GM23248 (cell line): Measurements from ENCODE around the gene SLC29A2. TPM values are rescaled to one million over a fixed set of nuclear protein-coding genes. Genes with fewer than 3 reads are reported as not detected.
"Not testable (repeated sequence)": the region's sequence is repeated elsewhere in the genome, so short reads cannot be mapped to it uniquely, and the experiment has no call there.

Source experiments
- DNase-seq: peaks from one replicate; pipeline ENCODE4 v3.0.0-alpha.2; 2015
- H2AFZ ChIP-seq: fragments of 200-600 bp; sonication (generic); 2 replicates; pipeline ENCODE4 v1.6.1; 2016; ENCODE audit warnings: antibody characterized with exemption
- H3F3A ChIP-seq: fragments of 200-600 bp; sonication (generic); 2 replicates; pipeline ENCODE4 v1.6.1; 2016; ENCODE audit warnings: mild to moderate bottlenecking, antibody characterized with exemption, mixed run types; ENCODE audit not compliant: insufficient read depth
- H3K27ac ChIP-seq: fragments of 200-600 bp; sonication (generic); 2 replicates; pipeline ENCODE4 v1.5.1; 2016; ENCODE audit warnings: mild to moderate bottlenecking
- H3K27me3 ChIP-seq: fragments of 200-600 bp; sonication (generic); replicated peaks from 2 replicates; pipeline ENCODE4 v1.6.1; 2016; ENCODE audit warnings: mild to moderate bottlenecking; ENCODE audit not compliant: insufficient read depth
- H3K36me3 ChIP-seq: fragments of 200-600 bp; sonication (generic); 2 replicates; pipeline ENCODE4 v1.6.1; 2016; ENCODE audit warnings: low read depth, mild to moderate bottlenecking
- H3K4me1 ChIP-seq: fragments of 200-600 bp; sonication (generic); 2 replicates; pipeline ENCODE4 v1.6.1; 2016; ENCODE audit warnings: mild to moderate bottlenecking; ENCODE audit not compliant: insufficient read depth
- H3K4me2 ChIP-seq: fragments of 200-600 bp; sonication (generic); one replicate; pipeline ENCODE4 v1.6.1; 2016; ENCODE audit warnings: mild to moderate bottlenecking; ENCODE audit not compliant: unreplicated experiment
- H3K4me3 ChIP-seq: fragments of 200-600 bp; sonication (generic); 2 replicates; pipeline ENCODE4 v1.5.1; 2016; ENCODE audit warnings: mild to moderate bottlenecking
- H3K79me2 ChIP-seq: fragments of 200-600 bp; sonication (generic); 2 replicates; pipeline ENCODE4 v1.6.1; 2016; ENCODE audit warnings: mild to moderate bottlenecking; ENCODE audit not compliant: insufficient read depth
- H3K9ac ChIP-seq: fragments of 200-600 bp; sonication (generic); 2 replicates; pipeline ENCODE4 v1.6.1; 2016; ENCODE audit warnings: mild to moderate bottlenecking
- H3K9me2 ChIP-seq: fragments of 200-600 bp; sonication (generic); 2 replicates; pipeline ENCODE4 v1.6.1; 2016; ENCODE audit warnings: mixed run types, mild to moderate bottlenecking, moderate library complexity; ENCODE audit not compliant: insufficient read depth
- H3K9me3 ChIP-seq: fragments of 200-600 bp; sonication (generic); one replicate; pipeline ENCODE4 v1.6.1; 2017; ENCODE audit warnings: low read depth
- H4K20me1 ChIP-seq: fragments of 200-600 bp; sonication (generic); 2 replicates; pipeline ENCODE4 v1.6.0; 2016; ENCODE audit not compliant: insufficient read depth
- EZH2 ChIP-seq: fragments of 200-600 bp; sonication (generic); IDR thresholded peaks from 2 replicates; pipeline ENCODE4 v1.6.1; 2018; ENCODE audit warnings: antibody characterized with exemption, mild to moderate bottlenecking; ENCODE audit not compliant: insufficient read depth, poor library complexity, severe bottlenecking
- EZH2phosphoT487 ChIP-seq: fragments of 200-600 bp; sonication (generic); IDR thresholded peaks from 2 replicates; pipeline ENCODE4 v1.6.1; 2018; ENCODE audit warnings: antibody characterized with exemption, moderate library complexity, mild to moderate bottlenecking, low read depth; ENCODE audit not compliant: insufficient read depth
- WGBS, 2 experiments: methylation state at CpG; one replicate each; pipeline ENCODE4 v1.1.6; 2015 to 2017; ENCODE audit warnings: low lambda C conversion rate in 2 of 2, low coverage in 1 of 2; ENCODE audit errors: missing lambda C conversion rate in 2 of 2; 5-methylcytosine and 5-hydroxymethylcytosine counted together
- in situ Hi-C: fragments of 300-500 bp; cut with MboI; formaldehyde crosslinking; loops from 2 replicates; pipeline ENCODE4 v1.15.0; 2020
- polyA plus RNA-seq: library from polyadenylated mRNA; unstranded; fragments of >200 nt; fragmentation: Nextera tagmentation; extraction: Ambion mirVana; gene quantifications from 2 replicates; pipeline ENCODE4 v1.2.1, GENCODE V29; 2016
- total RNA-seq: library from RNA; depleted of rRNA; stranded (reverse); fragments of >200 nt; shearing (Covaris generic); gene quantifications from 2 replicates; pipeline ENCODE4 v1.2.3, GENCODE V29; 2014

The SLC29A2 gene
- total and polyA plus RNA-seq, 2 experiments from 2014 or later: not detected

DNA sequence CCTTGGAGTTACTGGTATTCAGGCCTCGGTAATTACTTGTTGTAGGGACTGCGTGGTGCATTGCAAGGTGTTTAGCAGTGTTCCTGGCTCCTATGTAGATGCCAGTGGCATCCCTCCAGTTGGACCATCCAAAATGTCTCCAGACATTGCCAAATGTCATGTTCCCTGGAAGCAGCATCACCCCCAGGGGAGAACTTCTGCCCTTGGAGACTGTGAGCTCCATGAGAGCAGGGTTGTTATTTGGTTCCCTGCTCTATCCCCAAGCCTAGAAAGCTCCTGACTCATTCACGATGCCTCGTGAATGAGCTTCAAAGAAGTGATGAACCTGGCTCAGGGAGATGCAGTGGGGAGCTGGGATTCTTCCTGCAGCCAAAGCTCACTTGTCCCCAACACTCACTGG lies 50.0 kb downstream of the SLC29A2 start:
- in situ Hi-C loops: no loop called here
- Histone ChIP-seq H3K9ac (no peak overlapping the region; the same call in 1 of the 2 replicates), H3K27ac (peak overlapping the region; percentile 76), H4K20me1 (no peaks in the 10 kb centered on the region), H3K9me2 (no peaks in the 10 kb centered on the region), H3K9me3 (no peaks in the 10 kb centered on the region), H3F3A (peaks cover 30% of the 10 kb centered on the region), H3K4me3 (no peak overlapping the region), H3K79me2 (peaks cover 2% of the 10 kb centered on the region; the same call in 1 of the 2 replicates), H3K4me1 (peaks cover 56% of the 10 kb centered on the region), H3K36me3 (no peaks in the 10 kb centered on the region), H3K4me2 (no peak overlapping the region), H3K27me3 (no peaks in the 10 kb centered on the region), H2AFZ (no peak overlapping the region)
- TF ChIP-seq EZH2 (no peak), EZH2phosphoT487 (no peak)
- DNase-seq: peak; percentile 57
- WGBS, 2 experiments: 21 to 30% methylated on average over 4 of the region's 4 CpGs

DNA sequence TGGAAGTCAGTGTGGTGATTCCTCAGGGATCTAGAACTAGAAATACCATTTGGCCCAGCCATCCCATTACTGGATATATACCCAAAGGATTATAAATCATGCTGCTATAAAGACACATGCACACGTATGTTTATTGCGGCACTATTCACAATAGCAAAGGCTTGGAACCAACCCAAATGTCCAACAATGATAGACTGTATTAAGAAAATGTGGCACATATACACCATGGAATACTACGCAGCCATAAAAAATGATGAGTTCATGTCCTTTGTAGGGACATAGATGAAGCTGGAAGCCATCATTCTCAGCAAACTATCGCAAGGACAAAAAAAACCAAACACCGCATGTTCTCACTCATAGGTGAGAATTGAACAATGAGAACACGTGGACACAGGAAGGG lies 50.8 kb downstream of the SLC29A2 start:
- H3K27me3 ChIP-seq, H2AFZ ChIP-seq, H3K9me3 ChIP-seq, in situ Hi-C loops, H3K4me3 ChIP-seq, H3K9me2 ChIP-seq, DNase-seq, H4K20me1 ChIP-seq, H3K4me2 ChIP-seq, H3K9ac ChIP-seq, H3K36me3 ChIP-seq, H3K27ac ChIP-seq: not testable (repeated sequence)
- Histone ChIP-seq H3K4me1 (peaks cover 49% of the 10 kb centered on the region), H3K79me2 (peaks cover 11% of the 10 kb centered on the region), H3F3A (peaks cover 30% of the 10 kb centered on the region)
- 95 to 98% methylated on average over 6 of the region's 6 CpGs for WGBS, 2 experiments

DNA sequence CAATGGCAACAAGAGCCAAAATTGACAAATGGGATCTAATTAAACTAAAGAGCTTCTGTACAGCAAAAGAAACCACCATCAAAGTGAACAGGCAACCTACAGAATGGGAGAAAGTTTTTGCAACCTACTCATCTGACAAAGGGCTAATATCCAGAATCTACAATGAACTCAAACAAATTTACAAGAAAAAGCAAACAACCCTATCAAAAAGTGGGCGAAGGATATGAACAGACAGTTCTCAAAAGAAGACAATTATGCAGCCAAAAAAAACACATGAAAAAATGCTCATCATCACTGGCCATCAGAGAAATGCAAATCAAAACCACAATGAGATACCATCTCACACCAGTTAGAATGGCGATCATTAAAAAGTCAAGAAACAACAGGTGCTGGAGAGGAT lies 51.3 kb downstream of the SLC29A2 start:
- H2AFZ ChIP-seq, in situ Hi-C loops, H3K4me2 ChIP-seq, H3K27ac ChIP-seq, DNase-seq, H3K27me3 ChIP-seq, H3K9me3 ChIP-seq, H3K4me3 ChIP-seq, H3K36me3 ChIP-seq, H3K9ac ChIP-seq, H4K20me1 ChIP-seq, H3K9me2 ChIP-seq: not testable (repeated sequence)
- H3F3A ChIP-seq: peaks cover 30% of the 10 kb centered on the region
- WGBS, 2 experiments: 61 to 100% methylated on average over 2 of the region's 2 CpGs
- peaks cover 45% of the 10 kb centered on the region for H3K4me1 ChIP-seq
- peaks cover 16% of the 10 kb centered on the region for H3K79me2 ChIP-seq

DNA sequence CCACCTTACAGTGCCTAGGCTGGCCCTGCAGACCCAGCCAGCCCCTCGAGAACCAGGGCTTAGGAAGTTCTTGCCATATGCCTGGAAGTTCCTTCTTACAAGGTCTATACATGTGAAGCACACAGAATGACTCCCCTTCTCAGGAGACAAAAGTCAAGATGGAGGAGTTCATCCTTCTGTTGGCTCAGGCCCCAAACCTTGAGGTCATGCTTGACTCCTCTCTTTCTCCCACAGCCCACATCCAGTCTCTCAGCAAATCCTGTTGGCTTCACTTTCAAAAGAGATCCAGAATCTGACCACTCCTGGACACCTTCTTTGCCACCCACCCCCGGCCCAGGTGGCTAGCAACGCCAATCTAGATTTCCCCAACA lies 53.0 kb downstream of the SLC29A2 start:
- Histone ChIP-seq H3K4me2 (peak overlapping the region; percentile 97), H3F3A (peaks cover 25% of the 10 kb centered on the region), H3K27ac (peak overlapping the region; percentile 94), H3K79me2 (peaks cover 32% of the 10 kb centered on the region), H3K9ac (peak overlapping the region; percentile 94), H3K27me3 (no peaks in the 10 kb centered on the region), H4K20me1 (no peaks in the 10 kb centered on the region), H2AFZ (peak overlapping the region; percentile 30; the same call in 1 of the 2 replicates), H3K36me3 (no peaks in the 10 kb centered on the region), H3K4me3 (no peak overlapping the region), H3K9me3 (no peaks in the 10 kb centered on the region), H3K4me1 (peaks cover 33% of the 10 kb centered on the region), H3K9me2 (no peaks in the 10 kb centered on the region)
- TF ChIP-seq EZH2phosphoT487 (no peak), EZH2 (no peak)
- in situ Hi-C loops: no loop called here
- peak; percentile 69 for DNase-seq
- 43 to 51% methylated on average over 3 of the region's 3 CpGs for WGBS, 2 experiments
